RWPE2 (cell line): Measurements from ENCODE around the gene ADNP.

ENCODE experiments used
- ATAC-seq: fragments of 200-7000 bp; cut with Tn5 transposase; 3 replicates; pipeline ENCODE4 v1.9.1; 2021; ENCODE audit warnings: low read depth
- DNase-seq: peaks from one replicate; pipeline ENCODE4 v3.0.0-alpha.2; 2020; ENCODE audit warnings: low spot score
- H3K27ac ChIP-seq: fragments of 450-650 bp; 2 replicates; pipeline ENCODE4 v1.5.1; 2017; ENCODE audit warnings: mild to moderate bottlenecking; ENCODE audit not compliant: poor library complexity, severe bottlenecking
- H3K27me3 ChIP-seq: fragments of 250-450 bp; sonication (Bioruptor Pico); 2 replicates; pipeline ENCODE4 v1.5.1; 2021; ENCODE audit warnings: mild to moderate bottlenecking, moderate library complexity; ENCODE audit not compliant: insufficient read depth, poor library complexity, severe bottlenecking
- H3K36me3 ChIP-seq: fragments of 250-450 bp; sonication (Bioruptor Pico); 2 replicates; pipeline ENCODE4 v1.5.1; 2020; ENCODE audit warnings: low read depth, mild to moderate bottlenecking, moderate library complexity
- H3K4me1 ChIP-seq: fragments of 250-450 bp; sonication (Bioruptor Pico); 2 replicates; pipeline ENCODE4 v1.5.1; 2021; ENCODE audit warnings: mild to moderate bottlenecking, moderate library complexity; ENCODE audit not compliant: insufficient read depth, poor library complexity, severe bottlenecking
- H3K4me3 ChIP-seq: fragments of 250-450 bp; sonication (Bioruptor Pico); 2 replicates; pipeline ENCODE4 v1.5.1; 2021; ENCODE audit warnings: mild to moderate bottlenecking, moderate library complexity; ENCODE audit not compliant: severe bottlenecking
- H3K9me3 ChIP-seq: fragments of 250-450 bp; sonication (Bioruptor Pico); 2 replicates; pipeline ENCODE4 v1.5.1; 2021; ENCODE audit warnings: mild to moderate bottlenecking, moderate library complexity; ENCODE audit not compliant: severe bottlenecking
- CTCF ChIP-seq: fragments of 450-650 bp; IDR thresholded peaks from one replicate; pipeline ENCODE4 v1.5.1; 2017; ENCODE audit warnings: mild to moderate bottlenecking, moderate library complexity; ENCODE audit not compliant: poor library complexity, severe bottlenecking

Gene ADNP

DNA sequence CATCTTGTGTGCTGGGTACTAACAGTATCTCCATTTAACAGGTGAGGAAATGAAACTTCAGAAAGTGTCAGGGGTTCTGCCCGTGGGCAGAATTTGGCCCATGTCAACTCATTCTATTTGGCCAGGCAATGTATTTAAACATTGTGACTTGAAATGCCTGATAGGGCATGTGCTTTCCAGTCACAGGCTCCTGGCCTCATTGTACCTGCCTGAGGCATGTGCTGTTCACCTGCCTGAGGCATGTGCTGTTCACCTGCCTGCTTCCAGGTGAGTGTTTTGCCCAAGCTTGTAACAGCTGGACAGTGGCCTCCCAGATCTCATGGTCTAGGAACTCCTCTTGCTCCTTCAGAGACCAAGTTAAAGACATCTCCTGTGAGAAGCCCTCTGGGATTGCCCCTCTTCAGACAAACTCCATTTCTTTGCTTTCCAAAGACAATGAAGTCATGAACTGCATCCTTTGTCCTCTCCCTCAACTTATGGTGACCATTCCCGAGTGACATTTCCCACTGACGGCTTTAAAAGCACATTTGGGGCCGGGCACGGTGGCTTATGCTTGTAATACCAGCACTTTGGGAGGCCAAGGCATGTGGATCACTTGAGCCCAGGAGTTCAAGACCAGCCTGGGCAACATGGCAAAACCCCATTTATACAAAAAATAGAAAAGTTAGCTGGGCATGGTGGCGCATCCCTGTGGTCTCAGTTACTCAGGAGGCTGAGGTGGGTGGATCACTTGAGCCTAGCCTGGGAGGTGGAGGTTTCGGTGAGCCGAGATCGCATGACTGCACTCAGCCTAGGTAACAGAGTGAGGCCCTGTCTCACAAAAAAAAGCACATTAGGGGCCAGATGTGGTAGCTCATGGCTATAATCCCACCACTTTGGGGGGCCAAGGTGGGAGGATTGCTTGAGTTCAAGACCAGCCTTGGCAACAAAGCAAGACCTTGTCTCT lies 87.6 kb downstream of the ADNP start:
- ATAC-seq, result peak; percentile 1; the same call in 1 of the 3 replicates
- Histone ChIP-seq H3K4me3 (no peak overlapping the region), H3K27me3 (no peaks in the 10 kb centered on the region), H3K9me3 (no peaks in the 10 kb centered on the region), H3K4me1 (peaks cover 61% of the 10 kb centered on the region), H3K36me3 (no peaks in the 10 kb centered on the region), H3K27ac (peak overlapping the region; percentile 82)
- peak; percentile 78 for DNase-seq
- TF ChIP-seq CTCF, result no peak

GRCh38 chr20:50842821-50843220 lies 88.4 kb downstream of the ADNP start:
- no peak overlapping the region for H3K4me3 ChIP-seq
- H3K36me3 ChIP-seq, result no peaks in the 10 kb centered on the region
- DNase-seq (no peak), ATAC-seq (no peak)
- H3K27ac ChIP-seq, result peak overlapping the region; percentile 82
- peaks cover 61% of the 10 kb centered on the region for H3K4me1 ChIP-seq
- H3K9me3 ChIP-seq, result no peaks in the 10 kb centered on the region
- no peak for TF ChIP-seq CTCF
- no peaks in the 10 kb centered on the region for H3K27me3 ChIP-seq
